Cerebellar nuclear complex (tissue), 1 donor: ENCODE measurements around the gene NARF.
"Not testable (repeated sequence)": the region's sequence is repeated elsewhere in the genome, so short reads cannot be mapped to it uniquely, and the experiment has no call there.

Experiments used
- DNase-seq, 2 experiments: peaks; one replicate each; lab custom pipeline; 2025; lab: John Stamatoyannopoulos, UW

NARF gene

GRCh38 chr17:82536512-82537201 lies 78.1 kb downstream of the NARF start:
- no peak for DNase-seq

GRCh38 chr17:82537228-82537627 lies 78.7 kb downstream of the NARF start:
- DNase-seq: not testable (repeated sequence)

GRCh38 chr17:82539076-82539475 lies 80.5 kb downstream of the NARF start:
- not testable (repeated sequence) for DNase-seq
